Measurements from ENCODE around the gene LMNTD1. TPM values are rescaled to one million over a fixed set of nuclear protein-coding genes. Genes with fewer than 3 reads are reported as not detected.

LMNTD1 gene
- total and polyA plus RNA-seq, 8 donors = not detected

DNA sequence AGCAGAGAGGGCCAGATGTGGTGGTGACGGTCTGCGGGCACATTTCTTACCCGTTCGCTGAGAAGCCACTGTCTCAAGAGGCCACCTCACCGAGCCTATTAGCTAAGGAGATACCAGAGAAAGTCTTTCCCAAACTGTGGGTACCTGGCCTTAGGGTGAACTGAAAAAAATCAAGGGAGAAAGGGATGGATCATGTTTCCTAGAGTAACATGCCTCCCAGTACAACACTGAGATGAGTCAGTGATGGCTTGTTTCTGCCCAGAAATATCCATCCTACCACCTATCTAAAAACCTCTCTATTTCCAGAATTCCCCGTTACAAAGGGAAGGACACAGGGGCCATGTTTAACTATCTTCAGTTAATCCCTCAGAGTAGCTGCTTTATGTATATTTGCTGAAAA, 83.7 kb downstream of the LMNTD1 start:
- Histone ChIP-seq H3K4me1 (peaks cover 0 to 4% (median 0%) of the 10 kb centered on the region in 4 donors), H3K4me3 (no peak overlapping the region), H3K9me3 (no peaks in the 10 kb centered on the region), H3K27me3 (no peaks in the 10 kb centered on the region), H3K27ac (no peak overlapping the region), H3K36me3 (no peaks in the 10 kb centered on the region)
- no peak for DNase-seq
- no peak for TF ChIP-seq POLR2A (IDR thresholded peaks at IDR 0.05)
- 78 to 89% (median 82%) methylated on average over 6 of the region's 6 CpGs for WGBS, 5 donors
- intact Hi-C loops (cut with DNase I; ENCODE audit: low total_unique reads) = no loop called here

DNA sequence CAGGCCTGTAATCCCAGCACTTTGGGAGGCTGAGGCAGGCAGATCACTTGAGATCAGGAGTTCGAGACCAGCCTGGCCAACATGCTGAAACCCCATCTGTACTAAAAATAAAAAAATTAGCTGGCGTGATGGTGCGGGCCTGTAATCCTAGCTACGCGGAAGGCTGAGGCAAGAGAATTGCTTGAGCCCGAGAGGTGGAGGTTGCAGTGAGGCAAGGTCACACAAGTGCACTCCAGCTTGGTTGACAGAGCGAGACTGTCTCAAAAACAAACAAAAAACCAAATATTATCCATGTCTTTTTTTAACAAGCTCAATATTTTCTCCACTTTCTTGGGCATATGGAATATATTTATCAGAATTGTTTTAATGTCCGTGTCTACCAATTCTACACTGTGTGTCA, 89.6 kb downstream of the LMNTD1 start:
- Histone ChIP-seq H3K4me1 (no peaks in the 10 kb centered on the region), H3K27me3 (no peaks in the 10 kb centered on the region), H3K36me3 (no peaks in the 10 kb centered on the region), H3K4me3 (no peak overlapping the region), H3K9me3 (no peaks in the 10 kb centered on the region), H3K27ac (no peak overlapping the region)
- 92 to 95% (median 94%) methylated on average over 8 of the region's 8 CpGs for WGBS, 5 donors
- no peak for DNase-seq
- intact Hi-C loops (cut with DNase I; ENCODE audit: low total_unique reads) = no loop called here
- TF ChIP-seq EP300 (IDR thresholded peaks at IDR 0.05) (no peak), POLR2A (IDR thresholded peaks at IDR 0.05) (no peak), POLR2AphosphoS5 (IDR thresholded peaks at IDR 0.05) (no peak)
- TF ChIP-seq, protein P1, sequence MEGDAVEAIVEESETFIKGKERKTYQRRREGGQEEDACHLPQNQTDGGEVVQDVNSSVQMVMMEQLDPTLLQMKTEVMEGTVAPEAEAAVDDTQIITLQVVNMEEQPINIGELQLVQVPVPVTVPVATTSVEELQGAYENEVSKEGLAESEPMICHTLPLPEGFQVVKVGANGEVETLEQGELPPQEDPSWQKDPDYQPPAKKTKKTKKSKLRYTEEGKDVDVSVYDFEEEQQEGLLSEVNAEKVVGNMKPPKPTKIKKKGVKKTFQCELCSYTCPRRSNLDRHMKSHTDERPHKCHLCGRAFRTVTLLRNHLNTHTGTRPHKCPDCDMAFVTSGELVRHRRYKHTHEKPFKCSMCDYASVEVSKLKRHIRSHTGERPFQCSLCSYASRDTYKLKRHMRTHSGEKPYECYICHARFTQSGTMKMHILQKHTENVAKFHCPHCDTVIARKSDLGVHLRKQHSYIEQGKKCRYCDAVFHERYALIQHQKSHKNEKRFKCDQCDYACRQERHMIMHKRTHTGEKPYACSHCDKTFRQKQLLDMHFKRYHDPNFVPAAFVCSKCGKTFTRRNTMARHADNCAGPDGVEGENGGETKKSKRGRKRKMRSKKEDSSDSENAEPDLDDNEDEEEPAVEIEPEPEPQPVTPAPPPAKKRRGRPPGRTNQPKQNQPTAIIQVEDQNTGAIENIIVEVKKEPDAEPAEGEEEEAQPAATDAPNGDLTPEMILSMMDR (IDR thresholded peaks at IDR 0.05) = no peak

DNA sequence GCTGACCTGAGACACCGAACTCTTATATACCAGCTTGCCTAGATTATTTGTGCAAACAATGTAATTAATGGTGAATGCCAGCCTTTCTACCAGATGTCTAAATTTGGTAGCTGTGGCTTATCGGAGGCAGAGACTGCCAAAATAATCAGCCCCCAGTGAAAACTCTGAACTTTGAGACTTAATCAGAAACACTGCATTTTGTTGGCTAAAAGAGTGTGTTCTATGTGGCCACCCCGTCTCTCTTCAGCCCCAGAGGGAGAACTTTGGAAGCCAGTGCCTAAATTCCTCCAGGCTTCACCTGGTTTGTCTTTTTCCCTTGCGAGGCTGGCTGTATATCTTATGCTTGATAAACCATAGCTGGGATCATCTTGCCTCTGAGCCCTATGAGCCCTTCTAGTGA, 90.1 kb downstream of the LMNTD1 start:
- intact Hi-C loops (cut with DNase I; ENCODE audit: low total_unique reads) = no loop called here
- H3K4me3 ChIP-seq = no peak overlapping the region
- no peak overlapping the region for H3K27ac ChIP-seq
- no peaks in the 10 kb centered on the region for H3K27me3 ChIP-seq
- no peaks in the 10 kb centered on the region for H3K9me3 ChIP-seq
- no peaks in the 10 kb centered on the region for H3K4me1 ChIP-seq
- TF ChIP-seq EP300 (IDR thresholded peaks at IDR 0.05) = no peak
- TF ChIP-seq POLR2AphosphoS5 (IDR thresholded peaks at IDR 0.05) = no peak
- no peak for TF ChIP-seq POLR2A (IDR thresholded peaks at IDR 0.05)
- TF ChIP-seq, protein P1 (IDR thresholded peaks at IDR 0.05) = no peak
- 67 to 75% (median 70%) methylated on average over 4 of the region's 4 CpGs for WGBS, 5 donors
- DNase-seq = no peak
- no peaks in the 10 kb centered on the region for H3K36me3 ChIP-seq

DNA sequence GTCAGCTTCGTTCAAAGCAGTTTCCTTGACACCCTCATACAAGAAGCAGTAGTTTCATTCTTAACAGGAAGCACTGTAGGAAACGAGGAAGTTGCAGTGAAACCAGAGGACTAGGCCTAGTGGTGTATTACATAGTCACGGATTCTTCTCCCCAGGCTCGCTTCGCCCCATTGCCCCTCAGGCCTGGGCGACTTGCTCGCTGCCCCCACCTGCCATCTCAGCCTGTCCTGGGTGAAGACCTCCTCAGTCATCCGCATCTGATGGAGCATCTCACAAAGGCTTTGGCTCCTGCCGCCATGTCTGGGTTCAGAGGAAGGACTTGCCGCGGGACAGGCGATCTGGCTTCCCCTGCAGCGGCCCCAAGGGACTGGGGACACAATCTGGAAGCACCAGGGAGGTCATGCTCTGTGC, 93.5 kb downstream of the LMNTD1 start:
- TF ChIP-seq POLR2A (IDR thresholded peaks at IDR 0.05) (no peak), POLR2AphosphoS5 (IDR thresholded peaks at IDR 0.05) (no peak), EP300 (IDR thresholded peaks at IDR 0.05) (no peak)
- TF ChIP-seq, protein P1 (IDR thresholded peaks at IDR 0.05) = no peak
- DNase-seq = peak in 1 of 2 donors; percentile 16
- Histone ChIP-seq H3K27ac (no peak overlapping the region), H3K36me3 (no peaks in the 10 kb centered on the region), H3K4me1 (no peaks in the 10 kb centered on the region), H3K4me3 (no peak overlapping the region), H3K27me3 (no peaks in the 10 kb centered on the region), H3K9me3 (peaks cover 0 to 4% (median 2%) of the 10 kb centered on the region in 4 donors)
- intact Hi-C loops (cut with DNase I; ENCODE audit: low total_unique reads) = no loop called here
- WGBS, 5 donors = 84 to 89% (median 87%) methylated on average over 8 to 13 of the region's 13 CpGs

DNA sequence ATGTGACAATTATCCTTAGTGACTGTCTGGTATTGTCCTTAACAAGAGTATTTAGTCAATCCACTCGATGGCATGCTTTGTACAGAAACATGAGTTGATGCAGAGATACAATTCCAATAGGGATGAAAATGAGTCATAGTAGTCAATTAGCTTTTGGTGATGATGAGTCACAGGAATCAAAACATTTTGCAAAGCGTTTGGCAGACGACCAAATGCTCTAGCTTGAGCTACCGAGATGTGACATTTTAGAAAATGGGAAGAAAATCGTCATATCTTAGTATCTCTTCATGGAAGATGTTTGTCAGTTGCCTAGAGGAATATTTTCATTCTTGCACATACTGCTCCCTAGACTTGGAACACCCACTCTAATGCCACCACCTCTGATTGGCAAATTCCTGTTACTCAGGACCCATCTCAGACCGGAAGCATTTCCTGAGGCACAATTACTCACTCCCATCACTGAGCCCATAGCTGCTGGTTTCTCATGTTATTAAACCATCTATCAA, 95.0 kb downstream of the LMNTD1 start:
- Histone ChIP-seq H3K27me3 (peaks cover 0 to under 1% (median 0%) of the 10 kb centered on the region in 3 donors), H3K4me1 (no peaks in the 10 kb centered on the region), H3K36me3 (no peaks in the 10 kb centered on the region), H3K4me3 (no peak overlapping the region), H3K27ac (no peak overlapping the region), H3K9me3 (peaks cover 0 to 4% (median 2%) of the 10 kb centered on the region in 4 donors)
- DNase-seq = peak in 1 of 2 donors; percentile 22
- TF ChIP-seq POLR2AphosphoS5 (IDR thresholded peaks at IDR 0.05) (peak in 1 of 3 donors; percentile 7), EP300 (IDR thresholded peaks at IDR 0.05) (no peak), POLR2A (IDR thresholded peaks at IDR 0.05) (no peak)
- WGBS, 5 donors = 48 to 61% (median 49%) methylated on average over 6 of the region's 6 CpGs
- intact Hi-C loops (cut with DNase I; ENCODE audit: low total_unique reads) = no loop called here

Measured in stomach (tissue), 9 donors.